GM18858 (cell line): ENCODE measurements around the gene TFRC.
A peak's percentile ranks its signal among the peaks of the same experiment; 100 is the strongest.
"Not testable (repeated sequence)": the region's sequence is repeated elsewhere in the genome, so short reads cannot be mapped to it uniquely, and the experiment has no call there.

Experiments used
- ATAC-seq: cut with Tn5 transposase; IDR thresholded peaks from one replicate; pipeline ENCODE4 v1.9.1; 2021; ENCODE audit not compliant: unreplicated experiment

TFRC gene

DNA sequence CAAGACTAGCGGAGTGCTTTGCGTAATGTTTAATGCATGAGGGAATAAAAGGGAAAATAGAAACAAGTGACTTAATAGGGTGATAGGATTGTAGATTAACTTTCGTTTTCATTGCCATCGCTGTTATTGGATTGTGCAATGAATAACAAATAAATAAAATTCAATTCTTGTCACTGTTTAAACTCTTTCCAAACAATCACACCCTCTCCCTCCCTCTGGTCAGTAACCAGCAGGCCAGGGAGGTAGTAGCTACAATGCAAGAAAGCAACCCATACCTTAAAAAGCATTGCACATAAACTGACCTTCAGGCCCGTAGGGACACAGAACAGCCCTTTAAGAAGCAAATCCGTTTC is 705 bp upstream of the TFRC start:
- no peak for ATAC-seq

DNA sequence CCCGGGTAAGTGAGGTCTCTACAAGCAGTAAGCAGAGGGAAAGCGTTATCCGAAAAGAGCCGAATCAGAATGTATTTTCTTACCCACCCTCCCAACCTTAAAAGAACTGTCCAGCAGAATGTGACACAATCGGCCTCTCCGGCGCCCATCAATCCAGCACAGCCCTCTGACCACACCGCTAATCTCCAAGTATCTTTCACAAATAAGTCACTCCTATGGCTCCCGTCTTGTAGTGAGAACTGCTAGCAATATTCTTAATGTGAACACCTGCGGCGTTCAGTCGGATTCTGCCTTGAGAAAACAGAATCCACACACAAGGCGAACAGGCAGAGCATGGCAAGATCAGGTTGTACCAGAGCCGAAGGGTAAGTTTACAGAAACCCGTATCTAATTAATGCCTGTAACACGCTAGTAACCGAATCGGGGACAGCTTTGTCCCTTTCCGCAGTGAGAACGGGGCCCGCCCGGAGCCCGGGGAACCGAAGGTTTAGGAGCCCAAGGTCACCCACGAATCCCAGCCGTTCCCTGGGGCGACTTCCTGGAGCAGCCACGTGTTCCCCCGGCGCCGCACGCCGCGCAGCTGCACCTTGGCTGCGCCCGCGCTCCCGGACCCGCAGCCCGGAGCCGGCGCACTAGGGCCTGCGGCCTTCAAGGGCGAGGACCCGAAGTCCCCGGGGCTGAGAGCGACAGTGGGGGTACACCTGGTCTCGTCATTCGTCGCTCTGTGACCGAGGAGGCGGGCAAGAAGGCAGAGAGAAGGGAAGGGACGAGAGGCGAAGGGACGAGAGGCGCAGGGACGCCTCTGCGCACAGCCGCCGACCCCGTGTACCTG is 672 bp downstream of the TFRC start:
- peak; percentile 23 for ATAC-seq

DNA sequence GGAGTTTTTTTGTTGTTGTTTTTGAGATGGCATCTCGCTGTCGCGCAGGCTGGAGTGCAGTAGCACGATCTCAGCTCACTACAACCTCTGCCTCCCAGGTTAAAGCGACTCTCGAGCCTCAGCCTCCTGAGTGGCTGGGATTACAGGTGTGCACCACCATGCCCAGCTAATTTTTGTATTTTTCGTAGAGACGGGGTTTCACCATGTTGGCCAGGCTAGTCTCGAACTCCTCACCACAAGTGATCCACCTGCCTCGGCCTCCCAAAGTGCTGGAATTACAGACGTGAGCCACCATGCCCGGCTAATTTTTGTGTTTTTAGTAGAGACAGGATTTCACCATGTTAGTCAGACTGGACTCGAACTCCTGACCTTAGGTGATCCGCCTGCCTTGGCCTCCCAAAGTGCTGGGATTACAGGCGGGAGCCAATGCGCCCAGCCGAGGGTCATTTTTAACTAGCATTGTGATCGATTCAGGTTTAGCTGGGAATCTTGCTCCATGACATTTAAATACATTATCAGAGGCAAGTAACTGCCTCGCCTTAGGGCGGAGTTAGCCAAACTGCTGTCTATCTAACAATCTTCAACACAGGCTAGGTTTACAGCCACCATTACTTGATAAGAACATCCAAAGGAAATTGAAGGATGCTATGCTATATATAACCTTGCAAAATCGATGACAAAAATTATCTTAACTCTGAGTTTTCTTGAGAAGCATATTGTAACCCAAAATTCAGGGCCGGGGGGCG is 1.6 kb downstream of the TFRC start:
- ATAC-seq, result not testable (repeated sequence)

DNA sequence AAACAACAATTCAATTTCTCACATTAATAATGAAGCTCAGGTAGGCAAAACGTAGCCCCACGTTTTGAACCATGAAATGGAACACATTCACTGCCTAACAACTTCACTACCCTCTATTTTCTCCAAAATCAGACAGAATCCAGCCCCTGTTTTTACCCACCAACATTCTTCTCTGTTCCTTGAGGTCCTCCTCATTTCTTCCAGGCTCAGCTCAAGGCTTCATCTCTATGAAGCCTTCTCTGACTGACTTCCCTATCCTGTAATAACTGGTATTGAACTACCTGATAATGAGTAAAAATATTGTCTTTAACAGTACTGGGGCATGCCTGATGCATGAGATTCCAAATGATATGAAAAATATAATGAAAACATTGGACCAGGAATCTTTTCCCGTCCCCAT is 2.2 kb downstream of the TFRC start:
- no peak for ATAC-seq

DNA sequence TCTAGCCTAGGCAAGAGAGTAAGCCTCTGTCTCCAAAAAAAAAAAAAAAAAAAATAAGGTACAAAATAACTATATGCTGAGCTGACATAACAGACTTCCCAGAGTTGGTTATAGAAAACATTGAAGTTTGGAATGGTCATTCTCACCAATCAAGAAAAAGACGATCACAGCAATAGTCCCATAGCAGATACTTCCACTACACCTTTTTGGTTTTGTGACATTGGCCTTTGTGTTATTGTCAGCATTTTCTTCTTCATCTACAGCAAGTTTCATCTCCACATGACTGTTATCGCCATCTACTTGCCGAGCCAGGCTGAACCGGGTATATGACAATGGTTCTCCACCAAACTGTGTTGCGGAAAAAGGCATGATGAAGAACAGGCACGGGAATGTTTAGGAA is 6.9 kb downstream of the TFRC start:
- ATAC-seq, result no peak

DNA sequence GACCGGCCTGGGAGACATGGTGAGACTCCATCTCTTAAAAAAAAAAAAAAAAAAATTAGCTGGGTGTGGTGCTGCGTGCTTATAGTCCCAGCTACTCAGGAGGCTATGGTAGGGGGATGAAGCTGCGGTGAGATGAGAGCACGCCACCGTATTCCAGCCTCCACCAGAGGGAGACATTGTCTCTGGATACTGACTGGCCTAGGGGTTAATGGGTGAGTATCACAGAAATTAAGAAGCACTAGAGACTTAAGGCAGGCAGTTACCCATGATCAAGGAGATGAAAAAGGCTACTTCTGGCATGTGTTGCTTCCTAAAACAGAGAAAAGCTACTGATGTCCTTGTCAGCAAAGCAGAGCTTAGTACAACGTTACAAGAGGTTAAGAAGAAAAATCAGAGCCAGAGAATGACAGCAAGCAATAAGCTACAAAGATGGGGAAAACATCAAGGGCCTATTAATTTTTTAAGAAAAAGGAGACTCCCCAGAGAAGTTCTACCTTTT is 8.6 kb downstream of the TFRC start:
- no peak for ATAC-seq

DNA sequence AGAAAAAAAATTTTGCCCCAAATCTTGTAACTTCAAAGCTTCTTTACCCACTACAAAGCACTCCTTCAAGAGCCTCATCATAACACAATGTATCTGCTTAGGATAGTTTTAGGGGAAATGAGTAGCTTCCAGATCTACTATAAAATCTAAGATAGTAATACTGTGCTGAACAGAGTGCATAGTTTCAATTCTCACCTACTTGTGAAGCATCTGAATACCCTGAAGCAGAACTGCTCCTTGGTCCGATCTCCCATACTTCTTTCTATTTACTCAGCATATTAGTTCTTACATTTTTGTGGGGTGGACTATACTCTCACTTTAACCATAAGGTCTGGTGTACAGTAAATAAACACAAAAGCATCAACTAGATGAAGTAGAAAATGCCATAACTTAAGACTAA is 9.6 kb downstream of the TFRC start:
- ATAC-seq, result no peak

DNA sequence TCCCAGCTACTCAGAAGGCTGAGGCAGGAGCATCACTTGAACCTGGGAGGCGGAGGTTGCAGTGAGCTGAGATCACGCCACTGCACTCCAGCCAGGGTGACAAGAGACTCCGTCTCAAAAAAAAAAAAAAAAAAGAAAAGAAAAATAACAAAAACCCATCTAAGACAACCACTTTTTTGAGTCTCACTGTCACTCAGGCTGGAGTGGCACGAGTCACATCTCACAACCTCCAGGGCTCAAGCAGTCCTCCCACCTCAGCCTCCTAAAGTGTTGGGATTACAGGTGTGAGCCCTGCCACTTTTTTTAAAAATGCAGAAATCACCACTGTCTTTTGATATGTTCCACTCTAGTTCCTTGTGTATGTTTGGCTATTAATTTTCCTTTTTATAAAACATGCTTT is 13.1 kb downstream of the TFRC start:
- not testable (repeated sequence) for ATAC-seq

DNA sequence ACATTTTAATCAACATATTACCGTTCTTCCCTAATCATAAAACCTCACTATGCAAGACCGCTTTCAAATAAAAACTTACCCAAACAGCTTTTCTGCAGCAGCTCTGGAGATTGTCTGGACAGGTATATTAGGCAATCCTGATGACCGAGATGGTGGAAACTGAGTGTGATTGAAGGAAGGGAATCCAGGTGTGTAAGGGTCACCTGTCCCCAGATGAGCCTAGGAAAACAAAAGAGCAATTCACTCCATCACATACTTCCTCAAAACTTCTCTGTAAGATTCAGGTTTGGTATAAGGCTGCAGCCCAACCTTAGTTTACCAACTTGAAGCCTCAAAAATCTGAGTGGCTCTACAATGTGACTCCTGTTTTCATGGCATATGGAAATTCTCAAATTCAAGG is 14.5 kb downstream of the TFRC start:
- ATAC-seq, result no peak

DNA sequence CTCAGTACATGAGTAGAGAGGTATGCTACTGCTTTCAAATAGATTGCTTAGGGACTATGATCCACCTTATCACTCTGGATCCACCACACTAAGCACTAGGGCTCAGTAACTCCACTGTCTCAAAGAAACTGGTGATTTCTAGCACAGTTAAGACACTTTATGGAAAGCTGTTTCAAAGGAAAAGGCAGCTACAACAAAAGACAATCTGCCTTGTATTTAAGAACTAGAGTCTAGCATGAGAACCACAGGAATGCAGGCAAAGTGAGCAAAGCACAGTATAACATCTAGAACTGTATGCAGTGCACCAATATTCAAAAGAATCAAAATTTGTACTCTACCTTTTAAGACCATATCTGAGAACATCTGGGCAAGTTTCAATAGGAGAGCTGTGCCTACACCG is 17.9 kb downstream of the TFRC start:
- no peak for ATAC-seq

DNA sequence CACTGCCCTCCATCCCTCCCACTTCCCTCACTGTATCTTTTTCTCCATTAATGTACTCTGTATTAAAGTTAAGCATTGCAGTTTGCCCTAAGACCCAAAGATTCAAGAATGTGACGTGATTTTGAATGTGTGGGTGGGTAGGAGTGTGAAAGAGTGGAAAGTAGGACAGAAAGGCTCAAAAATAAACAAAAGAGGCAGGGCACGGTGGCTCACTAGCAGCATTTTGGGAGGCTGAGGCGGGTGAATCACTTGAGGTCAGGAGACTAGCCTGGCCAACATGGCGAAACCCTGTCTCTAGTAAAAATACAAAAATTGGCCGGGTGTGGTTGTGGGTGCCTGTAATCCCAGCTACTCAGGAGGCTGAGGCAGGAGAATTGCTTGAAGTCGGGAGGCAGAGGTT is 18.4 kb downstream of the TFRC start:
- no peak for ATAC-seq

DNA sequence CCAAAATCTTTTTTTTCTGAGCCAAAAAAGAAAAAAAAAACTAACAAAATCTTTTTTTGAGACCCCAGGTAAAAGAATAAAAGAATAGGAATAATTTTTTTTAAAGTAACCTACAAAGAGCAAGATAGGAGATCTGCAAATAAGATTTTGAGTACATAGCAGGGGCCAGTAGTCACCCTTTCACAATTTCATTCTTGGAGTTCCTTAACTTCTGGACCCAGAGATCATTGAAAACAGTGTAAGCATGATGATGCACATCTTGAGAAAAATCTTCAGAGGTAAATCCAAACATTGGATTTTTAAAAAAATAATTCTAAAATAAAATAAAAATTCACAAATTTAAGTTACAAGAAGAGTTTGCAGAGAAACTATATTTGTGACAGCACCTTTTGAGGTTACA is 18.8 kb downstream of the TFRC start:
- no peak for ATAC-seq

DNA sequence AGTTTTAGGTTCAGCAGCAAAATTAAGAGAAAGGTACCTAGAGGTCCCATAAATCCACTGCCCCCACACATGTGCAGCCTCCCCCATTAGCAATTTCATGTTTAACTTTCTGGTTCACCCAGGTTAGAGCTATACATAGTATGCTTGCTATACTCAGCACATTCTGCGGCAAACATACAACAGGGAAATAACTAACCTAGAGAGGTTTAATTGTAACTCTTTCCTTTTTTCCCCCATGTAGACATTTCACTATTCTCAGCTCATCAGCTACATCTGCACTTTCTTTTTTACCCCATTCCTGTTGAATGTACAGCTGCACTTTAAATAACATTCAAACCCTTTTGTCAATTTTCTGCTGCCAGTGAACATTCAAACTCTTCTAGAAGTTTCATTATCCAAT is 21.1 kb downstream of the TFRC start:
- ATAC-seq, result no peak

DNA sequence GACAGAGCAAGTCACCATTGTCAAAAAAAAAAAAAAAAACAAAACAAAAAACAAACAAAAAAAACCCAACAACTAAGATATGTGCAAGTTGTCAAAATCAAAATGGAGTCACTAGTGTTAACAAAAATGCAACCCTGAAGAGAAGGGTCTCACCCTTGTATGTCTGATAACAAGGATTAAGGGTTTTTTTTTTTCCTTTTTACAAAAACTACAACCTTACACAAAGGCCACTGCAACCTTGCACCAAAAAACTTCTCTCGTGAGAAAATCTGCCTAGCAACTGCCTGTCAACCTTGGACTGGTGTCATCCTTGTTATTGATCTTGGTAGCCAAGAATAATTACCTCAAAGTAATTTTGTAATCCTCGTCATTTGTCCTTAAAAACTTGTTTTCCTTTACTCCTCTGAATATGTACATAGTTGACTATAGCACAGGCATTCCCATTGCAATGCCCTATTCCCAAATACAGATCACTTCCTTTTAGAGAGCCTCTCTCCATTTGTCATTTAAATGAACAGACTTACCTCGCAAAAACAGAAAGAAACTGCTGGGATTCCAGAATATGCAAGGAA is 24.0 kb downstream of the TFRC start:
- ATAC-seq, result no peak

DNA sequence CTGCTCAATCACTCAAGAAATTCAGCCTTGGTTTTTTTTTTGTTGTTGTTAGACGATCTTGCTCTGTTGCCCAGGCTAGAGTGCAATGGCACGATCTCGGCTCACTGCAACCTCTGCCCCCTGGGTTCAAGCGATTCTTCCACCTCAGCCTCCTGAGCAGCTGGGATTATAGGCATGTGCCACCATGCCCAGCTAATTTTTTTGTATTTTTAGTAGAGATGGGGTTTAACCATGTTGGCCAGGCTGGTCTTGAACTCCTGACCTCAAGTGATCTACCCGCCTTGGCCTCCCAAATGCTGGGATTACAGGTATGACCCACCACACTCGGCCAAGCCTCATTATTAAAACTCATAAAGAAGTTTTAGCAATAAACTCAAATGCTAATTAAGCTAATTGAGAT is 25.5 kb downstream of the TFRC start:
- not testable (repeated sequence) for ATAC-seq

DNA sequence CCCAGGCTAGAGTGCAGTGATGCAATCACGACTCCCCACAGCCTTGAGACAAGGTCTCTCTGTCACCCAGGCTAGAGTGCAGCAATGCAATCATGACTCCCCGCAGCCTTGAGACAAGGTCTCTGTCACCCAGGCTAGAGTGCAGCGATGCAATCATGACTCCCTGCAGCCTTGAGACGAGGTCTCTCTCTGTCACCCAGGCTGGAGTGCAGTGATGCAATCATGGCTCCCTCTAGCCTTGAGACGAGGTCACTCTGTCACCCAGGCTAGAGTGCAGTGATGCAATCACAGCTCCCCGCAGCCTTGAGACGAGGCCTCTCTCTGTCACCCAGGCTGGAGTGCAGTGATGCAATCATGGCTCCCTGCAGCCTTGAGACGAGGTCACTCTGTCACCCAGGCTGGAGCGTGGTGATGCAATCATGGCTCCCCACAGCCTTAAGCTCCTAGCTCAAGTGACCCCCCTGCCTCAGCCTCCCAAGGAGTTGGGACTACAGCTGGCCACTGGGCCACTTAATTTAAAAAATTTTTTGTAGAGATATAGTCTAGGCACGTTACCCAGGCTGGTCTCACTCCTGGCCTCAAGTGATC is 26.1 kb downstream of the TFRC start:
- no peak for ATAC-seq

DNA sequence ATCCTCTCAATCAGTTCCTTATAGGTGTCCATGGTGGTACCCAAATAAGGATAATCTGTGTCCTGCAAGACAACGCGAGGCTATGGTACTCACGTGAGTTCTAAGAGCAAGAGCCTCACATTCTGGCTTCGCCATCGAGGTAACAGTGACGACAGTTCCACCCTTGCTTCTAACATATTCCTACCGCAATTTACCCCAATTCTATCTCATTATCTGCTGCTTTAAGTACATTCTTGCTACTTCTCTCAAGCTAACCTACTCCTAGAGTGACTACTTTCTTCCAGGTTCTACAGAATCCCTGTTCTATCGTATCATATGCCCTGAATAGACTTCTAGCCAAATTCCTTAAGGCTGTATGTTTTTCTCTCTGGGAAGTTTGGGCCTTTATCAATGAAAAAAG is 26.6 kb downstream of the TFRC start:
- no peak for ATAC-seq

DNA sequence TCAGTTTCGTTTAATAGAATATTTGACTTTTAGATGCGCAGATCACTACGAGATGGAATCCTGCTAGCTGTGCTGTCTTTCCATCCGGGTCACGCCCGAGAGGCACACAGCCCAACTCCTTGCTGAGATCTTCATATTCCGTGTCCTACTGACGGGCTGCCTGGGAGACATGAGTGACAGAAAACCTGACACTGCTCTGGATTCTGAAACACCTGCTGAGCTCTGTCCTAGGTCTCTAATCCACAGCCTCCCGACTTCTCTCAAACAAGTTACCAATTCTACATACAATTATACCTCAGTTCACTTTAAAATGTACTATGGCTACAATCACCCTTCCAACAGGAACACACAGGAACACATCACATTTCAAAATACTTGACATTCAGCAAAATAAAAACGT is 27.2 kb downstream of the TFRC start:
- ATAC-seq, result no peak

DNA sequence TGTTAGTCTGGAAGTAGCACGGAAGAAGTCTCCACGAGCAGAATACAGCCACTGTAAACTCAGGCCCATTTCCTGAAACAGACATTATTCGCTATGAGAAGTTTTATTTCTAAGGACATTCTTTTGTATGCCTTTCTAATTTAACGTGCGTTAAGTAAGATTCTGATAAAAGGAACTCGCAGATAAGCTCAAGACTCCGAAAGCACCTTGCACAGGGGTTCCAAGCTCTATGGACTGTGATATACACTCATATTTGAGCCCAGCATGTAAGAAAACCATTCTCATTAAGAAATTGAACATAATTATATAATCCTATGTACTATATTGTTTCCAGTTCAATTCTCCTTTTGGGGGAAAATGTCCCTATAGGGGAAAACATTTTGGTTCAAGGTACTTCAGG is 28.4 kb downstream of the TFRC start:
- ATAC-seq, result no peak

DNA sequence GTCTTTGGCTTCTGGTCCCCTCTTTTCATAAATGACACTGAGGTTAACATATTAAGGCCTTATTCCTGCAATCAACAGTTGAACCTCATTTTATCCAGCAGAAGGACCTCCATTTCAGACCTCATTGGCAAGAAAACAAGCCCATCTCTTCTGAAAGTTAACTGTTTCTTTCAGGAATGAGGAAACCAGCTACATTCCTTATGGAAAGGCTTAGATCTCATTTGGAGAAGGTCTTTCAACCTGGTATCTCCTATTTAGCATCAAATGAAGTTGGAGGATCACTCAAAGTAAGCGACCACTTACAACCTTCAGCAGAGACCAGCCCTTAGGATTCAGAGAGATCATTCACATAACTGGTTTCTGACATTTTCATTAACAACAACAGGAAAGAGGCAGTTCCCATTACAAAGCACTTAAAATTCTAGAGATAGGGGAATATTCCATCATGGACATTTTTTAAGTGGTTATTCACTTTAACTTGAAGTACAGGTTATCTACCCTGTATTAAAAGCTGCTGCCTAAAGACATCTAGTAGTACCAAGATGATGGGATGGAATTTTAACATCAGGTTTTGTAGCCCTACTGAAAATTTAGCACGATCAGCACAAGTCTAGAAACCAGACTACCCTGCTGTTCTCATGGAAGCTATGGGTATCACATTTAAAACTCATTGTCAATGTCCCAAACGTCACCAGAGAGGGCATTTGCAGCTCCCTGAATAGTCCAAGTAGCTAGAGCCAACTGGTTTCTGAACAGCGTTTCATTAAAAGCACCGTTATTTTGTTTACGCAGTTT is 30.4 kb downstream of the TFRC start:
- ATAC-seq, result no peak

DNA sequence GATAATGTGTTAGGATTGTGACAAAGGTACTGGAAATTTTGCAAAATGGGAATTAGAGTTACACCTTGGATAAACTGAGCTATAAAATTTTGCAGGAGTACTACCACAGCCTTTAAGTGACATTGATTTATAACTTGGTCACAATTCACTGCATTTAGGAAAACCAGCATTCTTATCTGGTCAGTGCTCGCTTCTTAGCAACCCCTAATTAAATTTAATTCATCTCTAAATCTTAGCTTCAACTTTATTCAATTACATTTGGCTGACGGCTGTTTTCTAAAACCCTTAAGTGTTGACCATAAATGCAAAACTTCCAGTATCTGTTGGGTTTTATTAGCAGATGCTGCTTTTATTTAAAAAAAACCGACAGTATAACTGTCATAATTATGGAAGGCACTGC is 31.3 kb downstream of the TFRC start:
- no peak for ATAC-seq
